Mesendoderm (in vitro differentiated cells): ENCODE measurements around the gene GNG13. TPM values are rescaled to one million over a fixed set of nuclear protein-coding genes. Genes with fewer than 3 reads are reported as not detected.

ENCODE experiments used
- DNase-seq: peaks from one replicate; pipeline ENCODE4 v3.0.0; 2013
- H2AK5ac ChIP-seq: 2 replicates; pipeline ENCODE4 v1.6.1; 2013; ENCODE audit warnings: low read length, inconsistent platforms
- H2BK120ac ChIP-seq: 2 replicates; pipeline ENCODE4 v1.6.1; 2013; ENCODE audit warnings: low read depth, mild to moderate bottlenecking, low read length, moderate library complexity, mixed read lengths
- H2BK15ac ChIP-seq: replicated peaks from 2 replicates; pipeline ENCODE4 v1.6.1; 2013; ENCODE audit warnings: low read depth, mild to moderate bottlenecking, moderate library complexity
- H2BK5ac ChIP-seq: 2 replicates; pipeline ENCODE4 v1.6.1; 2013; ENCODE audit warnings: low read length, inconsistent platforms
- H3K18ac ChIP-seq: 2 replicates; pipeline ENCODE4 v1.6.1; 2013; ENCODE audit warnings: mild to moderate bottlenecking, low read length, mixed read lengths
- H3K23ac ChIP-seq: one replicate; pipeline ENCODE4 v1.6.1; 2013; ENCODE audit warnings: low read length
- H3K27ac ChIP-seq: 2 replicates; pipeline ENCODE4 v1.5.1; 2013; ENCODE audit warnings: low read depth, mild to moderate bottlenecking, inconsistent platforms, low read length, moderate library complexity
- H3K27me3 ChIP-seq: 2 replicates; pipeline ENCODE4 v1.6.1; 2013; ENCODE audit warnings: low read length, control low read depth, mild to moderate bottlenecking, inconsistent platforms; ENCODE audit not compliant: insufficient read depth, poor library complexity
- H3K36me3 ChIP-seq: 2 replicates; pipeline ENCODE4 v1.6.1; 2013; ENCODE audit warnings: low read length, inconsistent platforms; ENCODE audit not compliant: control insufficient read depth, insufficient read depth
- H3K4ac ChIP-seq: one replicate; pipeline ENCODE4 v1.6.1; 2013; ENCODE audit warnings: low read depth, mild to moderate bottlenecking, low read length, moderate library complexity
- H3K4me1 ChIP-seq: 2 replicates; pipeline ENCODE4 v1.6.1; 2013; ENCODE audit warnings: low read depth, low read length, inconsistent platforms; ENCODE audit not compliant: control insufficient read depth
- H3K4me2 ChIP-seq: 2 replicates; pipeline ENCODE4 v1.6.1; 2013; ENCODE audit warnings: low read length
- H3K4me3 ChIP-seq: 2 replicates; pipeline ENCODE4 v1.5.1; 2013; ENCODE audit warnings: mild to moderate bottlenecking, low read length
- H3K56ac ChIP-seq: one replicate; pipeline ENCODE4 v1.6.1; 2013; ENCODE audit warnings: low read length
- H3K79me1 ChIP-seq: 2 replicates; pipeline ENCODE4 v1.6.1; 2013; ENCODE audit warnings: low read length, inconsistent platforms
- H3K79me2 ChIP-seq: 2 replicates; pipeline ENCODE4 v1.6.1; 2013; ENCODE audit warnings: mild to moderate bottlenecking, low read length; ENCODE audit not compliant: control insufficient read depth, insufficient read depth
- H3K9ac ChIP-seq: 2 replicates; pipeline ENCODE4 v1.6.1; 2013; ENCODE audit warnings: low read length, inconsistent platforms
- H4K5ac ChIP-seq: one replicate; pipeline ENCODE4 v1.6.1; 2013; ENCODE audit warnings: low read length
- H4K8ac ChIP-seq: one replicate; pipeline ENCODE4 v1.6.1; 2013; ENCODE audit warnings: low read depth, mild to moderate bottlenecking, control low read depth, low read length, moderate library complexity
- WGBS: extraction: QIAGEN DNeasy Blood & Tissue Kit; methylation state at CpG from one replicate; pipeline ENCODE4 v1.1.7; 2013; ENCODE audit warnings: low lambda C conversion rate, missing lambda C conversion rate; ENCODE audit not compliant: insufficient coverage; ENCODE audit errors: extremely low coverage; 5-methylcytosine and 5-hydroxymethylcytosine counted together
- polyA plus RNA-seq, 2 experiments: library from polyadenylated mRNA; stranded (reverse); fragments of 200-250 nt; gene quantifications; one replicate each; pipeline ENCODE4 v1.2.3, GENCODE V29; 2013

GNG13 gene
- 0.13 TPM for polyA plus RNA-seq (2013, experiment 1 of 2)
- 0.13 TPM for polyA plus RNA-seq (2013, experiment 2 of 2)

DNA sequence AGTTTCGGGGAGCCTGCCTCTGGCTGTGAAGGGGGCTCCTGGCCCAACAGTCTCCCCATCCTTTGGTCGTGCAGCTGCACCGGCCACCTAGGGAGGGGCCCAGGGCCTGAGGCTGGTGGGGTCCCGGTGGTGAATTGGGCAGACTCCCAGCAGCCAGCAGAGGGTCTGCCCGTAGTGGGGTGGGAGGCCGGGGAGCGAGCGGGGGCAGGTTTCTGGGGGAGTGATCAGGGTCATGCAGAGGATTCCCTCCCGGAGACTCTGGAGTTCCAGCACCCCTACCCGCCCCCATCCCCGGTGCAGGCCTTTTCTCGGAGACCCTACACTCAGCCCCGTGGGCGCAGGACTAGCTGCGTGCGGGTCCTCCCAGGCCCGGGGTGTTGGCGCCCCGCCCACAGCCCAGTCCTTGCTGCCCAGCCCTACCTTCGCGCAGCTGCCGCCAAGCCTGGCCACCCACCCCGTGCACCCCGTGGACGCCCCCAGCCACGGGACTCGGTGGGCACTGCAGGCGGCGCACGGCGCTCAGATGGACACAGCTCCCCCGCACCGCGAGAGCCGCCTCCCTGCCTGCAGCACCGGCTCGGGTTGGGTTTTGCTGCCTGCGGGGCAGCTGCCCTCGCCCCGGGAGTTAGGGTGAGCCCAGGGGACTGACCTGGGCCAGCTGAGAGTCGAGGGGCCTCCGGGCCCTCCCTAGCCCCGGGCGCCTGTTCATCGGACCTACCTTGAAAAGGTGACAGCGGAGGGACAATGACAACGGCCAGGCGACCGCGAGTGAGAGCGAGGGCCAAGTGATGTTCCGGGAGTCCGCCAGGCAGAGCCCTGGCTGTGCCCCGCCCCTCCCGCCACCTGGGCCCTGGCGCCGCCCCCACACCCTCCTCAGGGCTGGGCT, at the start of gene GNG13:
GNG13 (minus strand) TSS at position 787 of the 886 bp plus-strand sequence. CDS start 1,657 bp downstream, outside the sequence.
- Histone ChIP-seq H4K5ac (no peak within 1 kb of the TSS), H3K4me3 (no peak within 1 kb of the TSS), H2BK120ac (no peak within 1 kb of the TSS), H4K8ac (no peak within 1 kb of the TSS), H2AK5ac (no peak within 1 kb of the TSS), H3K4me2 (peak within 1 kb of the TSS; percentile 38), H3K27me3 (no peaks in the 10 kb centered on the region), H3K79me2 (no peaks in the 10 kb centered on the region), H3K4ac (no peak within 1 kb of the TSS), H3K18ac (no peak within 1 kb of the TSS), H3K23ac (no peak within 1 kb of the TSS), H3K9ac (peak within 1 kb of the TSS; percentile 49), H3K36me3 (peaks cover 2% of the 10 kb centered on the region), H2BK15ac (no peak within 1 kb of the TSS), H3K4me1 (no peaks in the 10 kb centered on the region), H3K27ac (no peak within 1 kb of the TSS), H2BK5ac (no peak within 1 kb of the TSS), H3K56ac (peak within 1 kb of the TSS; percentile 10), H3K79me1 (no peaks in the 10 kb centered on the region)
- peak; percentile 55 for DNase-seq
- WGBS, result no CpG with 5 or more reads among the region's 57 CpGs

GRCh38 chr16:848510-849253, 48.1 kb upstream of the GNG13 start:
- H4K8ac ChIP-seq, result no peak overlapping the region
- H2BK15ac ChIP-seq, result no peak overlapping the region
- no peaks in the 10 kb centered on the region for H3K27me3 ChIP-seq
- H3K4ac ChIP-seq, result no peak overlapping the region
- H3K4me3 ChIP-seq, result no peak overlapping the region
- H2BK5ac ChIP-seq, result no peak overlapping the region
- H3K36me3 ChIP-seq, result no peaks in the 10 kb centered on the region
- H3K4me1 ChIP-seq, result no peaks in the 10 kb centered on the region
- no CpG with 5 or more reads among the region's 44 CpGs for WGBS
- no peak overlapping the region for H2BK120ac ChIP-seq
- no peak overlapping the region for H3K9ac ChIP-seq
- no peak overlapping the region for H2AK5ac ChIP-seq
- H3K79me1 ChIP-seq, result no peaks in the 10 kb centered on the region
- H3K27ac ChIP-seq, result no peak overlapping the region
- no peak overlapping the region for H3K56ac ChIP-seq
- no peak for DNase-seq
- H4K5ac ChIP-seq, result no peak overlapping the region
- no peak overlapping the region for H3K4me2 ChIP-seq
- no peaks in the 10 kb centered on the region for H3K79me2 ChIP-seq
- H3K23ac ChIP-seq, result no peak overlapping the region
- no peak overlapping the region for H3K18ac ChIP-seq

DNA sequence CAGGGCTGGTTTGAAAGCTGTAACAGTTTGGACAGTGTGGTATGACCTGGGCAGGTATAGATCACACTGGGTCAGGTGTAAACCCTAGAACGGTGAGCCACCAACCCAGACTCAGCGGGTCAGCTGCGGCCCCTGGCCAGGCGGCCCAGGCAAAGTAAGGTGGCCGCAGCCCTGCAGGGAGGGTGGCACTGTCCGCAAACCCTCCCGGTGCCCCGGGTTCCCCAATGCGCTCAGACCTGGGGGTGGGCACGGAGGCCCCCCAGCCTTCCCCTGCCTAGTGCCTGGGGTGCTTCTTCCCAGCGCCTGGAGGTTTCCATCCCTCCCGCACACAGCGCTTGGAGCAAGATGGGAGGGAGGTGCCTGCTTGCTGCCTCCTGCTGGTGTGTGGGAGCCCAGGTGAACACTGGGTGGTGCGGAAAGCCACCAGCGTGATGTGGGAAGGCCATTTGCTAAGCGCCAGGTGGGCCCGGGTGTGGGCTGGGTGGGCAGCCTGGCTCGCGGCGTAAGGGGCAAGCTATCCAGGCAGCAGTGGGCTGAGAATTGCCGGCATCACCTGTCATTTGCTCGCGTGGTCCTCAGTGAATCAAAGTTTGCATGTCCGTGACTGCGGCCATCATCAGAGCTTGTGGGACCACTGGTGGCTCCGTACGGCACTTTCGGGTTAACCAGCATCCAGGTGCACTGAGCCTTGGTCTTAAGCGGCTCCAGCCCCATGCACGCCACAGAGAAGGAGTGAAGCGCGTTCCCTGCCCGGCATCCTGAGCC, 47.3 kb upstream of the GNG13 start:
- no peak overlapping the region for H4K8ac ChIP-seq
- WGBS, result no CpG with 5 or more reads among the region's 33 CpGs
- no peaks in the 10 kb centered on the region for H3K36me3 ChIP-seq

DNA sequence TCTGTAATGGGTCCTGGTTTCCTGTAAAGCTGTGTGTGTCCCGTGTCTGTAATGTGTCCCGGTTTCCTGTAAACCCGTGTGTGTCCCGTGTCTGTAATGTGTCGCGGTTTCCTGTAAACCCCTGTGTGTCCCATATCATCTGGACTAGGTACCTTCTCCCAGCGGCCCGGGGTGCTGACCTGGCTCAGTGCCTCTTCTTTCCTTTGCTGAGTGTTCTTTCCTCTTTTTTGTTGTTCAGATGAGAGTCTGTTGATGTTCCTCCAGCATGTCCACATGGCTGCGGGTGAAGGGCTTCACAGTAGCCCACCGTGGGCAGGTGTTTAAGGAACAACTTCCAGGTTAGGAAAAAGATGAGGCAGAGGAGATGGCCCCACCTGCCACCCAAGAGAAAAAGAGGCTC, 46.6 kb upstream of the GNG13 start:
- Histone ChIP-seq H4K5ac (no peak overlapping the region), H3K23ac (no peak overlapping the region), H2BK15ac (no peak overlapping the region), H3K4me2 (no peak overlapping the region), H4K8ac (no peak overlapping the region), H3K4me1 (no peaks in the 10 kb centered on the region), H3K27me3 (no peaks in the 10 kb centered on the region), H2BK120ac (no peak overlapping the region), H3K4me3 (no peak overlapping the region), H2AK5ac (no peak overlapping the region), H3K36me3 (no peaks in the 10 kb centered on the region), H3K79me1 (no peaks in the 10 kb centered on the region), H3K27ac (no peak overlapping the region), H3K79me2 (no peaks in the 10 kb centered on the region), H2BK5ac (no peak overlapping the region), H3K4ac (no peak overlapping the region), H3K9ac (no peak overlapping the region), H3K56ac (no peak overlapping the region), H3K18ac (no peak overlapping the region)
- DNase-seq, result no peak
- no CpG with 5 or more reads among the region's 10 CpGs for WGBS

More for the DNA sequence above, 47.3 kb upstream of the GNG13 start:
- no peak overlapping the region for H3K18ac ChIP-seq
- H2AK5ac ChIP-seq, result no peak overlapping the region
- H3K27me3 ChIP-seq, result no peaks in the 10 kb centered on the region
- DNase-seq, result no peak
- no peak overlapping the region for H3K9ac ChIP-seq
- no peak overlapping the region for H3K56ac ChIP-seq
- H2BK15ac ChIP-seq, result no peak overlapping the region
- H3K79me2 ChIP-seq, result no peaks in the 10 kb centered on the region
- no peak overlapping the region for H3K4me2 ChIP-seq
- no peaks in the 10 kb centered on the region for H3K79me1 ChIP-seq
- no peaks in the 10 kb centered on the region for H3K4me1 ChIP-seq
- no peak overlapping the region for H3K27ac ChIP-seq
- no peak overlapping the region for H2BK5ac ChIP-seq
- no peak overlapping the region for H3K23ac ChIP-seq
- H2BK120ac ChIP-seq, result no peak overlapping the region
- H4K5ac ChIP-seq, result no peak overlapping the region
- H3K4me3 ChIP-seq, result no peak overlapping the region
- H3K4ac ChIP-seq, result no peak overlapping the region

DNA sequence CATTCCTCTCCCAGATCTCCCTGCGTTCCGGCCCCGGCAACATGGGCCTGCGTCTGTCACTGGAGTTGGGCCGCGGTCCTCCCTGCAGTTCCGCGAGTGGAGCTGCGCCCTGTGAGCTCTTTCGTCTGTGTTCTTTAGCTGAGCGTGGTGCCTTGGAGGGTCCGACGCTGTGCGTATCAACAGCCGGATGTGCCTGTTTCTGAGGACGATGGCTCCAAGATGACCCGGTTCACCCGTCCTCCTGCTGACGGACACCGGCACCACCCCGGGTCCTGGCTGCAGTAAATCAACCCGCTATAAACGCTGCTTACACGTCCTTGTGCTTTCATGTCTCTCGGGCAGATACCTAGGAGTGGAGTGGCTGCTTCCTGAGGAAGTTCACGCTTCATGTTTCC, 44.8 kb upstream of the GNG13 start:
- H3K18ac ChIP-seq, result no peak overlapping the region
- H3K4me1 ChIP-seq, result no peaks in the 10 kb centered on the region
- H3K4ac ChIP-seq, result no peak overlapping the region
- no peak overlapping the region for H3K4me2 ChIP-seq
- no peak overlapping the region for H4K8ac ChIP-seq
- H3K4me3 ChIP-seq, result no peak overlapping the region
- H2BK120ac ChIP-seq, result no peak overlapping the region
- H3K27me3 ChIP-seq, result no peaks in the 10 kb centered on the region
- no peaks in the 10 kb centered on the region for H3K79me2 ChIP-seq
- H3K9ac ChIP-seq, result no peak overlapping the region
- no peak for DNase-seq
- H2BK5ac ChIP-seq, result no peak overlapping the region
- H3K23ac ChIP-seq, result no peak overlapping the region
- no peaks in the 10 kb centered on the region for H3K36me3 ChIP-seq
- H2AK5ac ChIP-seq, result no peak overlapping the region
- H3K27ac ChIP-seq, result no peak overlapping the region
- no peak overlapping the region for H2BK15ac ChIP-seq
- no peak overlapping the region for H3K56ac ChIP-seq
- H3K79me1 ChIP-seq, result no peaks in the 10 kb centered on the region
- H4K5ac ChIP-seq, result no peak overlapping the region
- no CpG with 5 or more reads among the region's 26 CpGs for WGBS
